Stimulated activated CD8-positive, alpha-beta memory T cell treated with anti-CD3 and anti-CD28 coated beads, Interleukin-7, amount 100 ng/mL, for 24 hours (primary cell): ENCODE data around the gene PUS3.

Experiments
- DNase-seq: peaks from one replicate; pipeline ENCODE4 v3.0.0-alpha.2; 2020; ENCODE audit warnings: low read depth

The PUS3 gene, protein sequence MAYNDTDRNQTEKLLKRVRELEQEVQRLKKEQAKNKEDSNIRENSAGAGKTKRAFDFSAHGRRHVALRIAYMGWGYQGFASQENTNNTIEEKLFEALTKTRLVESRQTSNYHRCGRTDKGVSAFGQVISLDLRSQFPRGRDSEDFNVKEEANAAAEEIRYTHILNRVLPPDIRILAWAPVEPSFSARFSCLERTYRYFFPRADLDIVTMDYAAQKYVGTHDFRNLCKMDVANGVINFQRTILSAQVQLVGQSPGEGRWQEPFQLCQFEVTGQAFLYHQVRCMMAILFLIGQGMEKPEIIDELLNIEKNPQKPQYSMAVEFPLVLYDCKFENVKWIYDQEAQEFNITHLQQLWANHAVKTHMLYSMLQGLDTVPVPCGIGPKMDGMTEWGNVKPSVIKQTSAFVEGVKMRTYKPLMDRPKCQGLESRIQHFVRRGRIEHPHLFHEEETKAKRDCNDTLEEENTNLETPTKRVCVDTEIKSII

DNA sequence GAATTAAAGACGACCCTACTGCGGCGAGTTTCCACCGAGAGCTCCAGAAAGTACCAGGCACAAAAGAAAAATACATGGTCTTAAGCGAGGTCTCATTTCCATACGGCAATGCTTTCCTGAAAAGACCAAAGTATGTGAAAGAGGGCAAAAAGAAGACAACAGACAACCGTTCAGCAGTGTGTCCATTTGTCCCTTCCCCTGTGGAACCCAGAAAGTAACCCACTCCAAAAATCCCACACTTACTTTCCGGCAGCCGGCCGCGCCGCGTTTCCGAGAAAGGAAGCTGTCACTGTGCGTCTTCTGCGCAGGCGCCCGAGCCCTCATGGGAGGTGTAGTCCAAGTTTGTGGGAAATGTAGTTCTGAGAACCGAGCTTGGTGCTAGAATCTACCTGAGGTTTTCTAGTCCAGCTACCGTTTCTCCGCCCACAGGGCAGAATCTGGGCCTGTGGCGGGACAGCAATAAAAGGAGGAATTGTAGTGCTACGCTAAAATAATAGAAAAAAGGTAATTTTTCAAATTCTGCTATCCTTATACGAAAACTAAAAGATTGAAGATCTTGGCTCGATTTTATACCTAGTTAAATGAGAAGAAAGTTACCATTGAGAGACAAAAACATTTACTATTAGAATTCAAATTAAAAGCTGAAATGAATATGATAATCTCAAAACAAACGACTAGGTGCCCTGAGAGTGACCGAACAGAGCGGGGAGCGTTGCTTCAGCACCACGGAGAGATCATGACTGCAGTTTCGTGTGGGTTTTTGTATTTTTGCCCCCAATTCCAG, at the start of gene PUS3:
PUS3 (minus strand) TSS at position 280 of the 784 bp plus-strand sequence. CDS start 6,922 bp downstream, outside the sequence.
- peak; percentile 78 for DNase-seq

DNA sequence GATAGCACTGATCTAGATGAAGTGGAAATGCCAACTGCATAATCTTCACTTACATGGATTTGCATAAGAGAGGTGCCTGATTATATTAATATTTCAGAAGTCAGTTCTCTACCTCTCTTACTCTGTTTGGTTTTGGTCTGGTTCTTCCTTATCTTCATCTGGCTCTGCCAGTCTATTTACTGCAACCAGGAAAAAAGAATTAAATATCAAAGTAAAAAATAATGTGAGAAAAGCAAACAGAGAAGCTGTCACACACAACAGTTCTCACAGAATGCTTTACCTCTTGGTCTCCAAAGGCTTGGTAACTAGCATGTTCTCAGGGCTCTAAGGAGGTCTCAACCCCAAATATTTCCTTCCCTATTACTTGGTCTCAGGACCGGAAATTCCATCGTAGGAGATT, 49.6 kb upstream of the PUS3 start:
- no peak for DNase-seq

DNA sequence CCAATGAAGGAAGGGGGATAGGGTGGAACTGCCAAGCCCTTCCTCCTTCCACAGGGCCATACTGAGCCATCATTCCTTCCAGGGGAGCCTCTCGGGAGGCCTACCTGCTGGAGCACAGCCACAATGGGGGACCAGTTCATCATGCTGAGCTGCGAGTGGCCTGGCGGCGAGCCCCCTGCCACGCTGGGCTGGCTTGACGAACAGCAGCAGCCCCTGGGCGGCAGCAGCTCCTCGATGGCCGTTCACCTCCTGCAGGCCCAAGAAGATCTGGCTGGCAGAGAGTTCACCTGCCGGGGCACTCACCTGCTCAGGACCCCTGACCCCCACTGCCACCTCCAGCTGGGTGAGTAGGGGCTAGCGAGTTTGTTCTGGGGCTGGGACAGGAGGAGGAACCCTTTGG, 48.7 kb upstream of the PUS3 start:
- no peak for DNase-seq

DNA sequence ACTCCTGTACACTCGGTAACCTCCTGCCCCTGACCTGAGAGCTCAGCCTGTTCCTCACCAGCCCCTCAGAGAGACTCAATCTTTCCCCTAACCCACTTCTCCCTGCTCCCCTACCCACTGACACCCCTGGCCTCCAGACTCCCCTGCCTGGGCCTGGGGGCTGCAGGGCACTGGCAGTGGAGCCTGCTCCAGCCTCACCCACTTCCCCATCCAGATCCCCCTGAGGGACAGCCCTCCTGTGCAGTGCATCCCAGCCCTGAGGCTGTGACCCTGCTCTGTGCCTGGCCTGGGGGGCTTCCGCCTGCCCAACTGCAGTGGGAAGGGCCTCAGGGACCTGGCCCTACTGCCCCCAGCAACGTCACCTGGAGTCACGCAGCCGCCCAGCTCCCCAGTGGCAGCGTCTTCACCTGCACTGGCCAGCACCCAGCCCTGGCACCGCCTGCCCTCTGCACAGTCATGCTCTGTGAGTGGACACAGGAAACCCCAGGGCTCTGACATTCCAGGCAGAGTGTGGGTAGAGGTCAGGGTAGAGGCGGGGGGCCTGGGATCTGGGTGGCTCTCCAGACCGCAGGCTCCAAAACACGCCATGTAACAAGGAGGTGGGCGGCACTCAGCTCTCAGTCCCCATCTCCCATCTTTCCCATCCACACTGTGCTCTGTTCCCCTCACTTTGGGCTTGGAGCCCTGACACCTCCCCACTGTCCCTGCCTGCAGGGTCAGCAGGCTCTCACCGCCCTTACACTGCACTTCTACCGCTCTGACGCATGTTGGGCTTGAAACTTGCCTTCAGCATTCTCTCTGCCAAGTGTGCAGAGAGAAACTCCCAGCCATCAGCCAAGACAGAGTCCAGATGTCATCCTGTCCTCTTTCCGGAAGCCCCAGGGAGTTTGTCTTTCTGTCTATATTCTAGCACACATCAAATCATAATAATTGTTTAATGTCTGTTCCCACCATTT, 48.0 kb upstream of the PUS3 start:
- no peak for DNase-seq

DNA sequence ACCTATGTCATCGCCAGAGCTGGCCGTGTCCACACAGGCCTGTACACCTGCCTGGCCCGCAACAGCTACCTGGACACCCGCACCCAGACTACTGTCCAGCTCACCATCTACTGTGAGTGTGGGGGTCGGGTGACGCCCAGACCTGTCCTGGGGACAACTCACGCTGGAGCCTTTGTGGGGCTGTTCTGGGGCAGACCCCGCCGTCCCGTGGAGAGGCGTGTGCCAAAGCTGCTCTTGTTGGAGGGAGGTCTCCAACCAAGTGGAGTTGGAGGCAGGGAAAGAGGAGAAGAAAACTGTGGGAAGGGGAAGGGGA, 47.1 kb upstream of the PUS3 start:
- no peak for DNase-seq

DNA sequence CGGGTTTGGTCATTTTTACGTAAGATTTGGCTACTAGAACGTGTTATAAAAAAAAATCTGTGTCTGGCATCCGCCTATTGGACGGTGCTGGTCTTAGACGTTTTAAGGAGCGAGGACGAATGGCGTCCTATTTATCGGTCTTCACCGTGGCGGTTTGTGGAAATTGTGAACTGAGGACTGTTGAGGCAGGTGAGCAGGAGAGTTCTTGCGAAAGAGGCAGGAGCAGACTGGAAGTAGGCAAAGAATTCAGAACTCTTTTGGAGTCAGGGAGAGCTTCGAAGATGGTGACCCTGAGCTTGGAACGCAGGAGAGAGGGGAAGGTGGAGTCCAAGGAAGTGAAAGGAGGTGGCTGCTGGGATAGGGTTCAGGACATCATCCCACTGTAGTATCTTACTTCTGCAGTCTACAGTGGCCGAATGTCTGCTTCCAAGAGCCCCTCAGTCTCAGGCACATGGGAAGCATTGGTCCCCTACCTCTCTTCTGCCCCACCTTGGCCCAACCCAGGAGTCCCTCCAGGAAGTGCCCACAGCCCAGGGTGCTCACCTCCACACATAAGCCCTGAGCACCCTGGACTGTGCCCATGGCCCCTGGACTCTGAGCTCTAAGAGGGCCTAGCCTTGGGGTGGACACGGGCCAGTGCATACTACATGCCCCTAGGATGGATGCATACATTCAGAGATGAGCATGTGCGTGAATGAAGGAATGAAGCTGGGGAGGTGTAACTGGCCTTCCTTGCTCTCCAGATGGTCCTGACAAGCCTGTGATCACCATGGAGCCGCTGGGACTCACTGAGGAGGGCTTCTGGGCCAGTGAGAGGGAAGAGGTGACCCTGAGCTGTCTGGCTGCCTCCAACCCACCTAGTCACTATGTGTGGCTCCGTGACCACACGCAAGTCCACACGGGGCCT, 46.5 kb upstream of the PUS3 start:
- DNase-seq: no peak

DNA sequence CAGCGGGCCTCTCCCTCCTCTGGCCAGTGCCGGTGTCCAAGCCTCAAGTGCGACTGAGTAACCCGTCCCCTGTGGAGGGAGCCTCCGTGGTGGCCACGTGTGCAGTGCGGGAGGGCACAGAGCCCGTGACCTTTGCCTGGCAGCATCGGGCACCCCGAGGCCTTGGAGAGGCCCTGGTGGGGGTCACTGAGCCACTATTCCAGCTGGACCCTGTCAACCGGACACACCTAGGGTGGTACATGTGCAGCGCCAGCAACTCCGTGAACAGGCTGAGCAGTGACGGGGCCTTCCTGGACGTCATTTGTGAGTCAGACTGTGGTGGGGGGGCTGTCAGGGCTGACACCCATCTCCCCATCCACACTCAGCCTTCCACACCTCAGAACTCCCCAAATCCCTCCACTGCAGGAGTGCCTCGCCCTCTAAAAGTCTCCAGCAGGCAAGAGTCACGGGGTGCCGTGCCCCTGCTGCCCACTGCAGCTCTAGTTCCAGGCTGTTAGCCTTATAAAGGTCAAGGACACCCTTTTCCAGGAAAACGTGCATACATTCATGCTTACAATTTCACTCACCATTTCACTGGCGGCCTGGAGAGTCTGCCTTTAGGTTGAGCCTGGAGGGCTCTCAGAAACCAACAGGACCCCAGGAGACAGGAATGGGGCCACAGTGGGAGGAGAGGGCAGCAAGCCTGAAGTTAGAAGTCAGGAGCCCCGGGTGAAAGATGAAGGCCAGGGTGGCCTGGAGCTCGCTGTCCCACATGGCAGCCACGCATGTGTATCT, 45.5 kb upstream of the PUS3 start:
- DNase-seq: no peak

DNA sequence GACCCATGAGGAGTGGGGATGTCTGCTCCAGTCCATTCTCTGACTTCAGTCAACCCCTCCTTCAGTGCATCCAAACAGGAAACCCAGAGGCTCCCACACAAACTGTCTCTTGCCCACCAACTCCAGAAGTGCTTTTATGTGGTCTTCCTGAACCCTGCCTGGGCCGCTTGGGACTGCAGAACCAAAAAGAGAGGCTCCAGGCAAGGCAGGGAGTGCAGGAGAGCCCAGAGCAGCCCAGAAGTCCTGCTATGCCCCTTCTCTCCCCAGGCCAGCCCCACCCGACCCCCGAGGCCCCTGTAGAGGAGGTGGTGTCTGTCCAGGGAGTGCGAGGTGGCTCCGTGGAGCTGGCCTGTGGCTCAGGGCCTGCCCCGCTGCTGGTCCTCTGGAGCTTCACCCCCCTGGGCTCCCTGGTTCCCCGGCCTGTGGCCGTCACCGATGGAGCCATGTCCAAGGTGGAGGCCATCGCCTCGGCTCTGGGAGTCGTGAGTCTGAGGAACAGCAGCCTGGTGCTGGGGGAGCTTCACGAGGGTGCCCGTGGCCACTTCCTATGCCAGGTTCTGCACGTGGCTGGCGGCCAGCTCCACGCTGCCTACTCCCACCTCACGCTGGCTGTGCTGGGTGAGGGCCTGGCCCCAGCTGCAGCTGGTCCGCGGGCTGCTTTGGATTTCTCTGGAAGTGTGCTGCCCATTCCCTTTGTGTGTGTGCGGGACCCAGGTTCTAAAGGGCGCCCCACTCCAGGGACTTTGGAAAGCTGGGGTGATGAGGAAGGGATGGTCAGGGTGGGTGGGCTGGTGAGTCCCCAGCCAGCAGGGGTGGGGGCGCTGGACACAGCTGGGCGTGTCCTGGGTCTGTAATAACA, 44.6 kb upstream of the PUS3 start:
- DNase-seq: no peak

DNA sequence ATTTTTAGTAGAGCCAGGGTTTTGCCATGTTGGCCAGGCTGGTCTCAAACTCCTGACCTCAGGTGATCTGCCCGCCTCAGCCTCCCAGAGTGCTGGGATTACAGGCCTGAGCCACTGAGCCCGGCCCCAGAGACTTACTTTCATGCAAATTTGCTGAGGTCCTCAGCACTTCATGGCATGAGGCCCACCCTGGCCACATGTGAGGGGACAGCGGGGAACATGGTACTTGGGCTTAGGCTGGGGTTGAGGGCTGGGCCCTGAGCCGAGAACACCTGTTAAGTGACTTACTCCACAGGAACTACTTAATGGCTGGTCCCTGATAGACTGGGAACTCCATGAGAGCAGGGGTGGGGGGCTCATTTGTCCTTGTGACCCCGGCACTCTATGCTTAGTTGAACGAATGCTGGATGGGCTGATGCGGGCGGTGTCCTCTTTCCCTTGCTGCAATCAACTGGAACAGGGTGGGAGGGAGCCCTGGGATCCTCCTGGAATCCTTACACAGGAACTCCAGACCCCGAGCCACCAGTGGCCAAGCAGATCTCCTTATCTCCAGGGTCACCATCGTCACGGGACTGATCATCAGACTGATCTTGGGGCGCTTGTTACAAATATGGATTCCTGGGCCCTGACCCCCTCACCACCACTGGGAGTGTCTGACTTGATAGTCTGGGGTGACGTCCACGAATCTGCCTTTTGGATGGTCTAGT, 43.9 kb upstream of the PUS3 start:
- no peak for DNase-seq

DNA sequence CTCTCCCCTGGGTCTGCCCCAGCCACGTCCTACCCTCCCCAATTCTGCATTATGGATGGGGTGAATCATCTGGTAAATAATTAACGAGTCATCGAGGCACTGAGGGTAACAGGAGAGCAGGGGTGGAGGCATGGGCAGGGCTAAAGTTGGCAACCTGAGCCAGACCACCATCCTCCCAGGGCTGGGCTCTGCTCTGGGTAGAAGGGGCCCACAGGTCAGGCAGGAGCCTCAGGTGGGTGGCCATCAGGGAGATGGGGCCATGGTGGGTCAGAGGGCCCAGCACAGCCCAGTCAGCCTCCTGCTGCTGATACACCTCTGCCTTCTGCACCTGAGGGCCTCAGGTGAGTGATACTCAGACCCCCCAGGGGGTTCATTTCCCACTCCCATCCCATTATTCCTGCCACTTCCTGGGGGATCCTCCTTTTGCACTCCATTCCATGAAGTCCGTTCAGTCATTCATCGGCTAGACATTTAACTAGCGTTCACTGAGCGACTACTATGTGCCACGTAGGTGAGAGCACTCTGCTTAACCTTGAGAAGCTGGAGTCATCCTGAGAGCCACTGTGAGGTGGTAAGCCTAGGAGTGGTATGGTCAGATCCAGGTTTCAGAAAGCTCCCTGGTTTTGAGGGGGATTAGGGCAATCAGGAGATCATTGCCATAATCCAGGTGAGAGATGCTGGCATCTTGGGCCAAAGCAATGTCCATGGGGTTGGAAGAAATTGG, 43.0 kb upstream of the PUS3 start, which contains the start of gene VSIG10L2:
VSIG10L2 (plus strand) TSS at position 248 of the 724 bp plus-strand sequence; CDS start at position 260, 12 bp downstream.
- no peak for DNase-seq

DNA sequence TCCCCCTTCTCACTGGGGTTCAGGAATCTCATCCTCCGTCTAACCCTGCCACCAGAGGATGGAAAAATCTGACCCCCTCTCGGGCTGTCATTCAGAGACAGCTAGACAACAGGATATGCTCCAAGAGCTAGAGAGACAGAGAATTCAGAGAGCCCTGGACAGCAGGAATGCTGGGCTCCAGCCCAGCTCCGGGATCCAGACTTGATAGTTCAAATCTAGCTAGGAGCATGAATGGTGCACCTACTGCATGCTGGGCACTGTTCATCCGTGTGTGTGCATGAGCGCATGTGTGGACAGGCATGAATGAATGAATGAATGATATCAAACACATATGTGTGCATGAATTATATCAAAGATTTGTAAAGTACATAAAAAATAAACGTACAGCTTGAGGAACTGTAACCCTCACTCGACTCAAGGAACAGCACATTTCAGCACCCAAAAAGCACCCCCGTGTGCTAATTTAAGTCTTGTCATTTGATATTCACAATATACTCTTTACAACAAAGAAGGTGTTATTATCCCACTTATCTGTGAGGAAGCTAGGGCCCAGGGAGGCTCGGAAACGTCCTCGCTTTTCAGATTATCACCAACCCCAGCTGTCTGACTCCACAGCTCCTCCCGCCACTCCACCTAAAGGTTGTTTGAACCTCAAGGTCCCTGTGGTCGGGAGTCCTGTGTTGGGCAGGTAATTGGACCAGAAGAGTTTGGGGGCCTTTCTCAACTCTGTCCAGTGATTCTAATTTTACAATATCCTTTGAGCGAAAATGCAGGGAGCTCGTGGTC, 42.2 kb upstream of the PUS3 start:
- DNase-seq: no peak

DNA sequence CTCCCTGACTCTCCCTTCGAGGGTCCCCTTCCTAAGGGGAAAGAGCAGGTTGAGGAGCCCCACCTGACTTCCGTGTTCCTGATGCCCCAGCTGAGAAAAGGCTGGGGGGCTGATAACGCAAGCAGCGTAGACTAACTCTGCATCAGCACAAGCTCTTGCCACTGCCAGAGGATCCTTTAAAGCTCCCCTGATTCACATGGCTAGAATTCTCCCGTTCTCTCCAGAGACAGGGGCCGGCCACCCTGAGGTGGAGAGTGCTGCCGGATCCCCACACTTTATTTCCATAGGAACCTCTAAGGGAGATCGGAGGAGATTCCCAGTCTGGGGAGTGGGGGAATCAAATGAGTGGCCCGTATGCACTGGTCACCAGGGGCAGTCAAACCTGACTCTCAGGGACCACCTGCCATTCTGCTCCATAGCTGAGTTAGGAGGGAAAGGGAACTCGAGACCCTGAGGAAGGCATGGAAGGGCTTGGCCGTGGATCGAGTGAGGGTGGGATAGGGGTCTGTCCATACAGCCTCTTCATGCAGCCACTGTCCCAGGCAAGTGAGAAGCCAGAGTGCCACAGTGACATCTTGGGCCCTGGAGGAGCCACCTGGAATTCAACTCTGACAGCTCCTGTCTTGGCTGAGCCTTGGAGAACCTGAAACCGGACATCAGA, 41.5 kb upstream of the PUS3 start:
- DNase-seq: no peak

DNA sequence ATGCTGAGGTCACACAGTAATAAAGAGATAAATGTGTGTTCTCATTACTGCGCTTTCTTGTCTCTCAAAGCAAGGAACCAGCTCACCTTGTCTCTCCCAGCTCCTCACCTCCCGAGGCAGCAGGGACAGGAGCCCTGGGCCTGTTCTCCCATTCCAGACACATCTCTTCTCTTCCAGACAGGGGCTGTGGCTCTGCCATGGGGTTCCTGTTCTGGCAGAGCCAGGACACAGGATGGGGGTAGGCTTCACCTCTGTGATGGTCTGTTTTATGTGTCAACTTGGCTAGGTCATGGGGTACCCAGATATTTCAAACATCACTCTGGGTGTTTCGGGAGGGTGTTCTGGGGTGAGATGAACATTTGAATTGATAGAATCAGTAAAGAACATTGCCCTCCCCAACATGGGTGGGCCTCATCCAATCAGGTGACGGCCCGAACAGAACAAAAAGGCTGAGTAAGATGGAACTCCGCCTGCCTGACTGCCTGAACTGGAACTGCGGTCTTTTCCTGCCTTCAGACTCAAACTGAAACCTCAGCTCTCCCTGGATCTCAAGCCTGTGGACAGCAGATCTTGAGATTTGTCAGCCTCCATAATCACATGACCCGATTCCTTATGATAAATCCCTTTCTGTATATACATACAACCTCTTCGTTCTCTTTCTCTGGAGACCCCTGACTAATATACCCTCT, 40.8 kb upstream of the PUS3 start:
- no peak for DNase-seq

DNA sequence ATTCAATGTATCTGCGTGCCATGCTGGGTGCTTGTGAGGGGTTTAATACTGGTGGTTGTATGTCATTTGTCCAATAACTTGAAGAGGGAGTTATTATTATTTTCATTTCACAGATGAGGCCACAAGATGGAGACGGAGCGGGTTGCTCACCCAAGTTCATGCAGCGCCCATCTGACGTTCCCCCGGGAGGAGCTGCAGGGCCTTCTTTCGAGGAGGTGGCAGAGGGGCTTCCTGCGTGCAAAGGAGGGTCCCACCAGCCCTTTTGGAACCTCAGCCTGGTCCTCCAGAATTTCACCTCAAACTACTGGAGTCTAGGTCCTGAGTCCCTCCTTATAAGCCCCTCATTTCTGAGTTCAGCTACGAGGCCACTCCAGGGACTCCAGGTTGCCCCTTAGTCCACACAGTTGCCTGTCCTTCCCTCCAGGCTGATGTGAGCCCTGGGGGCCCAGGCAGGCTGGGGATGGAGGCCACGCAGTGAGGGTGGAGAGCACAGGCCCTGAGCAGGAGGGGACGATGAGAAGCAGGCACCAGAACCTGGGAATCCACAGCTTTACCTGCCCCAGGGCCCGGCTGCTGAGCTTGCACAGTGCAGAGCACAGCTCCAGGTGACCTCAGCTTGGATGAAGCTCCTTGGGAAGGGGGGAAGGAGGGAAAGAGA, 39.9 kb upstream of the PUS3 start:
- DNase-seq: no peak
